Osteocyte (in vitro differentiated cells): ENCODE results near the gene ACOT4. TPM values are rescaled to one million over a fixed set of nuclear protein-coding genes. Genes with fewer than 3 reads are reported as not detected.

ENCODE experiments used
- DNase-seq: peaks from one replicate; pipeline ENCODE4 v3.0.0; 2021; ENCODE audit warnings: mixed read lengths; ENCODE audit not compliant: unreplicated experiment; ENCODE audit errors: extremely low spot score
- H3K27ac Mint-ChIP-seq: one replicate; pipeline ENCODE4 v1.8.0; 2021; ENCODE audit warnings: mild to moderate bottlenecking, mixed read lengths; ENCODE audit not compliant: unreplicated experiment
- H3K27me3 Mint-ChIP-seq: one replicate; pipeline ENCODE4 v1.8.0; 2021; ENCODE audit warnings: mixed read lengths; ENCODE audit not compliant: unreplicated experiment
- H3K36me3 Mint-ChIP-seq: one replicate; pipeline ENCODE4 v1.8.0; 2021; ENCODE audit warnings: mixed read lengths; ENCODE audit not compliant: unreplicated experiment
- H3K4me1 Mint-ChIP-seq: one replicate; pipeline ENCODE4 v1.8.0; 2021; ENCODE audit warnings: mixed read lengths; ENCODE audit not compliant: unreplicated experiment
- H3K4me3 Mint-ChIP-seq: one replicate; pipeline ENCODE4 v1.8.0; 2021; ENCODE audit warnings: mild to moderate bottlenecking, moderate library complexity, mixed read lengths; ENCODE audit not compliant: unreplicated experiment
- H3K9me3 Mint-ChIP-seq: one replicate; pipeline ENCODE4 v1.8.0; 2021; ENCODE audit warnings: mixed read lengths; ENCODE audit not compliant: unreplicated experiment
- total RNA-seq: library from RNA; stranded (reverse); gene quantifications from 2 replicates; pipeline ENCODE4 v1.2.1, GENCODE V29; 2021
- TF ChIP-seq, protein P1 (sequence below): fragments of 200-600 bp; sonication (generic); IDR thresholded peaks from 2 replicates; pipeline ENCODE4 v1.5.0; 2021; ENCODE audit warnings: antibody characterized with exemption, mild to moderate bottlenecking, moderate library complexity

ACOT4 gene
- total RNA-seq, 1 donor from 2014 or later: 1.3 TPM

DNA sequence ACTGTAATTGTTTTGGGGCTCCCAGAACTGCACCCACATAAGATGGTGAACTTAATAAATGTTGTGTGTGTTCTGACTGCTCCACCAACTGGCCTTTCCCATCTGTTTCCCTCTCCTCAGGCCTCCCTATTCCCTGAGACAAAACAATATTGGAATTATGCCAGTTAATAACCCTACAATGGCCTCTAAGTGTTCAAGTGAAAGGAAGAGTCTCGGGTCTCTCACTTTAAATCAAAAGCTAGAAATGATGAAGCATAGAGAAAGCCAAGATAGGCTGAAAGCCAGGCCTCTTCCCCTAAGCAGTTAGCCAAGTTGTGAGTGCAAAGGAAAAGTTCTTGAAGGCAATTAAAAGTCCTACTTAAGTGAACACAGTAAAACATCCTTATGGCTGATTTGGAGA, 34.0 kb downstream of the ACOT4 start:
- Mint-ChIP-seq H3K27me3 (peaks cover 3% of the 10 kb centered on the region), H3K27ac (no peak overlapping the region), H3K36me3 (no peaks in the 10 kb centered on the region), H3K4me3 (no peak overlapping the region), H3K4me1 (no peaks in the 10 kb centered on the region), H3K9me3 (no peaks in the 10 kb centered on the region)
- TF ChIP-seq, protein P1, sequence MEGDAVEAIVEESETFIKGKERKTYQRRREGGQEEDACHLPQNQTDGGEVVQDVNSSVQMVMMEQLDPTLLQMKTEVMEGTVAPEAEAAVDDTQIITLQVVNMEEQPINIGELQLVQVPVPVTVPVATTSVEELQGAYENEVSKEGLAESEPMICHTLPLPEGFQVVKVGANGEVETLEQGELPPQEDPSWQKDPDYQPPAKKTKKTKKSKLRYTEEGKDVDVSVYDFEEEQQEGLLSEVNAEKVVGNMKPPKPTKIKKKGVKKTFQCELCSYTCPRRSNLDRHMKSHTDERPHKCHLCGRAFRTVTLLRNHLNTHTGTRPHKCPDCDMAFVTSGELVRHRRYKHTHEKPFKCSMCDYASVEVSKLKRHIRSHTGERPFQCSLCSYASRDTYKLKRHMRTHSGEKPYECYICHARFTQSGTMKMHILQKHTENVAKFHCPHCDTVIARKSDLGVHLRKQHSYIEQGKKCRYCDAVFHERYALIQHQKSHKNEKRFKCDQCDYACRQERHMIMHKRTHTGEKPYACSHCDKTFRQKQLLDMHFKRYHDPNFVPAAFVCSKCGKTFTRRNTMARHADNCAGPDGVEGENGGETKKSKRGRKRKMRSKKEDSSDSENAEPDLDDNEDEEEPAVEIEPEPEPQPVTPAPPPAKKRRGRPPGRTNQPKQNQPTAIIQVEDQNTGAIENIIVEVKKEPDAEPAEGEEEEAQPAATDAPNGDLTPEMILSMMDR: no peak
- no peak for DNase-seq

DNA sequence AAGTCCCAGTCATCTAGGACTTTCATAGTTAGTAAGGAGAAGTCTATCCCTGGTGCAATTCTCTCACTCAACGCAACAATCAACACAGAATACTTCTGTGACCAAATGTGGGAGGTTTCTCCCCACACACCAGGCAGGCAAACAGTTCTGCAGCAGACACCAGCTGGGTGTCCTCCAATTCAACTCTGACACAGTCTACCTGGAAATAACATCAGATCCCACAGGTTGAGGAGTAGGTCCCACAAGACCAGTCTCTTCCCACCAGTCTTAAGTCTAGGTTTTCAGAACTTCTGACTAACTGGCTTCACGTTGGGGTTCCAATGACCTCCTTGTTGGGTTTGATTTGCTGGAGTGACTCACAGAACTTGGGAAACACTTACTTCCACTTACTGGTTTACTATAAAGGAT, 35.5 kb downstream of the ACOT4 start:
- Mint-ChIP-seq H3K27me3 (peaks cover 3% of the 10 kb centered on the region), H3K4me1 (no peaks in the 10 kb centered on the region), H3K9me3 (no peaks in the 10 kb centered on the region), H3K27ac (no peak overlapping the region), H3K36me3 (no peaks in the 10 kb centered on the region), H3K4me3 (no peak overlapping the region)
- no peak for DNase-seq
- TF ChIP-seq, protein P1: no peak

DNA sequence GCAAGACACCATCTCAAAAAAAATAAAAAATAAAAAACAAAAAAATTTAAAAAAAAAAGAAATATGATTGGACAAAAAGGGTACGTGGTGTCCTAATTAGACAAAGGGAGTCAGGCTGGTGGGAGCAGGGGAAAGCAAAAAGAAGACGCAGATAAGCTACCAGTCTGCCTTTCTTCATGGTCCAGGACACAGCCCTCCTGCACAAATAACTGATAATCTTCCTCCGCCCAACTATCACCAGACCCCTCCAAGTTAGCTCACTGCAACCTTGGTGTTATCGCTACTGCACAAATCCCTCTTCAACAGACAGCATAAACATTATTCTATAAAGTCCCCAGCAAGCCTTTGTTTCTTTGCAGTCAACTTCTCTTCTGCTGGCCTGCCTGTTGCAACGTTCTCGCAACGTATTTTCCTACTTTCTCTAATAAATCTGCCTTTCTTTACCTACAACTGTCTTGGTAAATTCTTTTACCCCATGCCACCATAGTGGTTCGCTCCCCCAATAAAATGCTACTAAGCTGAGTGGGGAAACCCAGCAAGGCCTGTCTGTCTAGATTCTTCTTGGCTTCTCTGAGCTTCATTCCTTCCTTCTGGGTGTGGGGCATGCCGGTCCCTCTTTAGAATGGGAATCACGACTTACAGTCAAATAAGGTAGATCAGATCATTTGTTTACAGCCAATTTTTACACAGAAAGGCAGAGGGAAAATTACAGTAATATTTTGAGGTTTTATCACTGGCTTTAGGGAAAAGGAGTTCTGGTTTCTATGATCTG, 38.5 kb downstream of the ACOT4 start:
- Mint-ChIP-seq H3K4me1 (peaks cover 8% of the 10 kb centered on the region), H3K36me3 (no peaks in the 10 kb centered on the region), H3K27ac (no peak overlapping the region), H3K27me3 (peaks cover 3% of the 10 kb centered on the region), H3K4me3 (no peak overlapping the region), H3K9me3 (no peaks in the 10 kb centered on the region)
- DNase-seq: no peak
- TF ChIP-seq, protein P1: no peak

DNA sequence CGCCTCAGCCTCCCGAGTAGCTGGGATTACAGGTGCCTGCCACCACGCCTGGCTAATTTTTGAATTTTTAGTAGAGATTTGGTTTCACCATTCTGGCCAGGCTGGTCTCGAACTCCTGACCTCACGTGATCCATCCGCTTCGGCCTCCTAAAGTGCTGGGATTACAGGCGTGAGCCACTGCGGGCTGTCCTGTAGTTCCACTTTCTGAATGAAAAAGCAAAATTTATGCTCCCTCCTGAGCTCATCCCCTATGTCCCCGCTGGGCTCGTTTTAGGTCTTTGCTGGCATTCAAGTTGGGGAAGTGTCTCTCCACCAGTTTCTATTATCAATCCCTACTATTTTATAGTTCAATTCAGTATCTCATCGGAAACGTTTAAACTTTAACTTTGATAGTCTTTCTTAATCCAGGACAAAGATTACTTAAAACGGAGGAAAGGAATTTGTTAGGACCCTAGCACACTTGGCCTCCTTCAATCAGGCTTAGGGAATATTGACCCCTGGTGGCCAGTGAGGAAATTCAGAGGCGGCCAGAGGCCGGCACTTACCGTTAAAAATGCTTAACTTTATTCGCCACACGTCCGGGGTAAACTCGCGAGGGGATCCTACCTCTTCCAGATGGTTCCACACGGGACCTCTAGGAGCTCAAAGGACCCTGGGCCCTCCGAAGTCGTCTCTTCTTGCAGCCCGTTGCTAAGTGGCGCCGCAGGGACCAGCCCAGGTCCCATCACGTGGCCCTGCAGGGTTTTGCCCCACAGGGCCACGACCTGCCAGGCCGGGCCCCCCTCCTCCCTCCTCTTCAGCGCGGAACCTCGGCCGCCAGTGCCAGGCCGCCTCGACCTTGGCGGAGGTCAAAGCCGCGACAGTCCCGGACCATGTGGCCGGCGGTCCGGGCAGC, 41.7 kb downstream of the ACOT4 start:
- Mint-ChIP-seq H3K9me3 (no peaks in the 10 kb centered on the region), H3K36me3 (no peaks in the 10 kb centered on the region), H3K4me1 (peaks cover 8% of the 10 kb centered on the region), H3K27ac (no peak overlapping the region), H3K4me3 (peak overlapping the region; percentile 63), H3K27me3 (peaks cover 3% of the 10 kb centered on the region)
- DNase-seq: no peak
- TF ChIP-seq, protein P1: peak; percentile 93
